ENCODE measurements around the gene ZNF429. TPM values are rescaled to one million over a fixed set of nuclear protein-coding genes. Genes with fewer than 3 reads are reported as not detected.
"Not testable (repeated sequence)": the region's sequence is repeated elsewhere in the genome, so short reads cannot be mapped to it uniquely, and the experiment has no call there.

ZNF429 gene
- polyA plus RNA-seq, 1 donor (not counting 4 experiments of a cell fraction or from before 2014, with no cell fraction given), result 4.4 TPM

- no peaks in the 10 kb centered on the region for H3K27me3 ChIP-seq (ENCODE audit: control insufficient read depth, extremely low read depth, insufficient read depth, low read length)
- H3K9ac ChIP-seq (ENCODE audit: control insufficient read depth, extremely low read depth, insufficient read depth, low read length), result no peak overlapping the region
- TF ChIP-seq CTCF (optimal IDR thresholded peaks at IDR 0.05 in 1 of 3, IDR thresholded peaks at IDR 0.05 in 1 of 3, conservative IDR thresholded peaks at IDR 0.05 in 1 of 3; ENCODE audit: extremely low read depth in 1 of 3, insufficient read depth in 2 of 3, low read length in 3 of 3) (no peak), EZH2 (IDR thresholded peaks at IDR 0.05; ENCODE audit: low read length) (no peak)
- H3K4me2 ChIP-seq (ENCODE audit: control insufficient read depth, extremely low read depth, insufficient read depth, low read depth, low read length), result no peak overlapping the region
- H3K27ac ChIP-seq (ENCODE audit: control insufficient read depth, insufficient read depth, low read length), result no peak overlapping the region
- no peaks in the 10 kb centered on the region for H3K79me2 ChIP-seq (ENCODE audit: control insufficient read depth, insufficient read depth, low read length)
- no peaks in the 10 kb centered on the region for H3K9me1 ChIP-seq (ENCODE audit: control insufficient read depth, extremely low read depth, insufficient read depth, low read length)
- dilution Hi-C loops (cut with MboI; ENCODE audit: extremely low pct_ligation_motif_present, low sequenced_read_pairs), result no loop called here
- no peak for DNase-seq (ENCODE audit: low read depth, low spot score)
- no peak overlapping the region for H3K4me3 ChIP-seq (ENCODE audit: control insufficient read depth in 2 of 3, extremely low read depth in 1 of 3, insufficient read depth in 2 of 3, low read depth in 1 of 3, low read length in 3 of 3)
- H3K36me3 ChIP-seq (ENCODE audit: control insufficient read depth in 2 of 2, extremely low read depth in 1 of 2, insufficient read depth in 2 of 2, low read length in 2 of 2), result no peaks in the 10 kb centered on the region
- H2AFZ ChIP-seq (ENCODE audit: control insufficient read depth, low read length), result no peak overlapping the region
- FAIRE-seq, result no peak
- no peaks in the 10 kb centered on the region for H3K4me1 ChIP-seq (ENCODE audit: control insufficient read depth, extremely low read depth, insufficient read depth, low read length)
- peaks cover 8% of the 10 kb centered on the region for H3K9me3 ChIP-seq (ENCODE audit: control insufficient read depth, low read depth, low read length)
- H4K20me1 ChIP-seq (ENCODE audit: control insufficient read depth, extremely low read depth, insufficient read depth, low read length), result no peaks in the 10 kb centered on the region
These were observed 89.8 kb downstream of the ZNF429 start for GRCh38 chr19:21595185-21595584.

GRCh38 chr19:21602082-21602658 is 96.8 kb downstream of the ZNF429 start:
- no peaks in the 10 kb centered on the region for H3K9me1 ChIP-seq (ENCODE audit: control insufficient read depth, extremely low read depth, insufficient read depth, low read length)
- H3K79me2 ChIP-seq (ENCODE audit: control insufficient read depth, insufficient read depth, low read length), result no peaks in the 10 kb centered on the region
- H3K36me3 ChIP-seq (ENCODE audit: control insufficient read depth in 2 of 2, extremely low read depth in 1 of 2, insufficient read depth in 2 of 2, low read length in 2 of 2), result no peaks in the 10 kb centered on the region
- no peaks in the 10 kb centered on the region for H3K4me1 ChIP-seq (ENCODE audit: control insufficient read depth, extremely low read depth, insufficient read depth, low read length)
- FAIRE-seq (no peak), DNase-seq (ENCODE audit: low read depth, low spot score) (no peak)
- no peak overlapping the region for H2AFZ ChIP-seq (ENCODE audit: control insufficient read depth, low read length)
- no peaks in the 10 kb centered on the region for H3K27me3 ChIP-seq (ENCODE audit: control insufficient read depth, extremely low read depth, insufficient read depth, low read length)
- H4K20me1 ChIP-seq (ENCODE audit: control insufficient read depth, extremely low read depth, insufficient read depth, low read length), result no peaks in the 10 kb centered on the region
- no peak overlapping the region for H3K4me2 ChIP-seq (ENCODE audit: control insufficient read depth, extremely low read depth, insufficient read depth, low read depth, low read length)
- H3K4me3 ChIP-seq (ENCODE audit: control insufficient read depth in 2 of 3, extremely low read depth in 1 of 3, insufficient read depth in 2 of 3, low read depth in 1 of 3, low read length in 3 of 3), result no peak overlapping the region
- TF ChIP-seq EZH2 (IDR thresholded peaks at IDR 0.05; ENCODE audit: low read length), result no peak
- no peak for TF ChIP-seq CTCF (optimal IDR thresholded peaks at IDR 0.05 in 1 of 3, IDR thresholded peaks at IDR 0.05 in 1 of 3, conservative IDR thresholded peaks at IDR 0.05 in 1 of 3; ENCODE audit: extremely low read depth in 1 of 3, insufficient read depth in 2 of 3, low read length in 3 of 3)
- H3K9ac ChIP-seq (ENCODE audit: control insufficient read depth, extremely low read depth, insufficient read depth, low read length), result no peak overlapping the region
- no peaks in the 10 kb centered on the region for H3K9me3 ChIP-seq (ENCODE audit: control insufficient read depth, low read depth, low read length)
- no peak overlapping the region for H3K27ac ChIP-seq (ENCODE audit: control insufficient read depth, insufficient read depth, low read length)
- dilution Hi-C loops (cut with MboI; ENCODE audit: extremely low pct_ligation_motif_present, low sequenced_read_pairs), result no loop called here

- H3K27me3 ChIP-seq (ENCODE audit: control insufficient read depth, extremely low read depth, insufficient read depth, low read length); FAIRE-seq; H3K9me1 ChIP-seq (ENCODE audit: control insufficient read depth, extremely low read depth, insufficient read depth, low read length); H2AFZ ChIP-seq (ENCODE audit: control insufficient read depth, low read length); H3K36me3 ChIP-seq (ENCODE audit: control insufficient read depth in 2 of 2, extremely low read depth in 1 of 2, insufficient read depth in 2 of 2, low read length in 2 of 2); H3K79me2 ChIP-seq (ENCODE audit: control insufficient read depth, insufficient read depth, low read length); H3K4me3 ChIP-seq (ENCODE audit: control insufficient read depth in 2 of 3, extremely low read depth in 1 of 3, insufficient read depth in 2 of 3, low read depth in 1 of 3, low read length in 3 of 3); DNase-seq (ENCODE audit: low read depth, low spot score); H3K9me3 ChIP-seq (ENCODE audit: control insufficient read depth, low read depth, low read length); H3K4me1 ChIP-seq (ENCODE audit: control insufficient read depth, extremely low read depth, insufficient read depth, low read length); H3K27ac ChIP-seq (ENCODE audit: control insufficient read depth, insufficient read depth, low read length); H3K4me2 ChIP-seq (ENCODE audit: control insufficient read depth, extremely low read depth, insufficient read depth, low read depth, low read length); H4K20me1 ChIP-seq (ENCODE audit: control insufficient read depth, extremely low read depth, insufficient read depth, low read length); dilution Hi-C loops (cut with MboI; ENCODE audit: extremely low pct_ligation_motif_present, low sequenced_read_pairs); H3K9ac ChIP-seq (ENCODE audit: control insufficient read depth, extremely low read depth, insufficient read depth, low read length): not testable (repeated sequence)
These were observed 97.4 kb downstream of the ZNF429 start for GRCh38 chr19:21602659-21603430.

Measured in keratinocyte (primary cell).